NCI-H187 treated with DMSO at 0.1 percent for 48 hours (cell line): ENCODE results near the gene CHD5.
A peak's percentile ranks its signal among the peaks of the same experiment; 100 is the strongest.

Experiments used
- DNase-seq: peaks from one replicate; lab custom pipeline; 2025; lab: John Stamatoyannopoulos, UW

CHD5 gene

DNA sequence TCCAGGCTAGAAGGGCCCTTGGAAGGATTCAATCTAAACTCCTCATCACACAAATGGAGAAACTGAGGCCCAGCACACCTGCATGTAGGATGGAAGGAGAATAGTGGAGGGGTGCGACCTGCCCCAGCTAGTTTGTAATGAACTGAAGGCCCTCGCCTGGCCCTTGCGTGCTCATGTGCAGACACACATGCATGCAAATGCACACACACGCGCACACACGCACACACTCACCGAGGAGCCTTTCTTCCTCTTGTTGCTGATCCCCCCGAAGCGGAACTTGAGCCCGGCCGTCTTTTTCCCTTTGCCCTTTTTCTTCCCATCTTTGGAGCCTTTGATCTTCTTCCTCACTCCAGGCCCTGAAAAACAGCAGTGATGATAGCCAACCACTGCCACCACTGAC lies 27.9 kb downstream of the CHD5 start:
- DNase-seq, result no peak

DNA sequence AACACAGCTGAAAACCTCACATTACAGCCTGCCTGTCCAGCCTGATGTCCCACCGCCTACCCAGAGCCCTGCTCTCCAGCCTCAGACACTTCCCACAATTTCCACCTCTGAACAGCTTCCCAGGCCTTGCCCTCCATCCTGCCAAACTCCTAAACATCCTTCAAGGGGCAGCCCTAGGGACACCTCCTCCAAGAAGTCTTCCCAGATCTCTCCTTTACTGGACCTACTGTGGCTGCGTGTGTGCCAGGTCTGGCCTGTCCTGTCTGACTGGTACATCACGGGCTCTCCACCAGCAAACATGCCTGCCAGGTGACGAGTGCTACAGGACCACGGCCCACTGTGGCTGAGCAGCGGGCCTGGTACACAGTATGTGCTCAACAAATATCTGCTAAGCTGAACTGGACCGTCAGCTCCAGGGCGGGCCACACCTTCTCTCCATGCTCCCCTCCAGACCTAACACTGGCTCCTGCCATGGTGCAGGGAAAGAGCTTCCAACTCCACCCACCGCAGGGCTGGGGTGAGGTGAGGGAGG lies 28.8 kb downstream of the CHD5 start:
- DNase-seq, result no peak

DNA sequence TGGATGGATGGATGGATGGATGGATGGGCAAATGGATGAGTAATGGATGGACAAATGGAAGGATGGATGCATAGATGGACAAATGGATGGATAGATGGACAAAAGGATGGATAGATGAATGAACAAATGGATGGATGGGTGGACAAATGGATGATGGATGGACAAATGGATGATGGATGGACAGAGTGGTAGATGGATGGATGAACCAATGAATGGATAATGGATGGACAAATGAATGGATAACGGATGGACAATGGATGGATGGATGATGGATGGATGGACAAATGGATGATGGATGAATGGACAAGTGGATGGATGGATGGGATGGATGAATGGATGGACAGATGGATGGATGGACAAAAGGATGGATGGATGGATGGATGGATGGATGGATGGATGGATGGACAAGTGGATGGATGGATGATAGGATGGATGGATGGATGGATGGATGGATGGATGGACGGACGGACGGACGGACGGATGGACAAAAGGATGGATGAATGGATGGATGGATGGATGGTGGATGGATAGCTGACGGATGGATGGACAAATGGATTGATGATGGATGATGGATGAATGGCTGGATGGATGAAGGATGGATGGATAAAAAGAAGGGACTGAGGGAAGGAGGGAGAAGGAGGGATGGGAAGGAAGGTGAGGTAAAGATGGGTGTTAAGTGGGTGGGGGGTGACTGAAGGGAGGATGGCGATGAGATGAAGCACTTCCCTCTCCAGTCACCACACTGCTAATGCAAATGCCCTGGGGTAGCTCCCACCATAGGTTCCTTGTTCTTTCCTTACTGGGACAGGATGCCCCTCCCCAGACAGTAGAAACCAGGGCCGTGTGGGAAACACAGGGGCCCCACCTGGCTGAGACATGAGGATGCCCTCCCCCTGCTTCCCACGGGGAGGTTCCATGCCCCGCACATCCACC lies 29.8 kb downstream of the CHD5 start:
- DNase-seq, result no peak

DNA sequence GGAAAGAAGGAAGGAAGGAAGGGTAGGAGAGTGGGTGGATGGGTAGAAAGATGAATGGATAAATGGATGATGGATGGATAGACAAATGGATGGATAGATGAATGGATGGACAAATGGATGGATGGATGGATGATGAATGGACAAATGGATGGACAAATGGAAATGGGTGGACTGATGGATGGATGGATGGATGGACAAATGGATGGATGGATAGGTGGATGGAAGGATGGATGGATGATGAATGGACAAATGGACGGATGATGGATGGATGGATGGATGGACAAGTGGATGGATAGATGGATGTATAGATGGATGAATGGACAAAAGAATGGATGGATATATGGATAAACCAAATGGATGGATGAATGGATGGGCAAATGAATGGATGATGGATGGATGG lies 30.5 kb downstream of the CHD5 start:
- DNase-seq, result no peak

DNA sequence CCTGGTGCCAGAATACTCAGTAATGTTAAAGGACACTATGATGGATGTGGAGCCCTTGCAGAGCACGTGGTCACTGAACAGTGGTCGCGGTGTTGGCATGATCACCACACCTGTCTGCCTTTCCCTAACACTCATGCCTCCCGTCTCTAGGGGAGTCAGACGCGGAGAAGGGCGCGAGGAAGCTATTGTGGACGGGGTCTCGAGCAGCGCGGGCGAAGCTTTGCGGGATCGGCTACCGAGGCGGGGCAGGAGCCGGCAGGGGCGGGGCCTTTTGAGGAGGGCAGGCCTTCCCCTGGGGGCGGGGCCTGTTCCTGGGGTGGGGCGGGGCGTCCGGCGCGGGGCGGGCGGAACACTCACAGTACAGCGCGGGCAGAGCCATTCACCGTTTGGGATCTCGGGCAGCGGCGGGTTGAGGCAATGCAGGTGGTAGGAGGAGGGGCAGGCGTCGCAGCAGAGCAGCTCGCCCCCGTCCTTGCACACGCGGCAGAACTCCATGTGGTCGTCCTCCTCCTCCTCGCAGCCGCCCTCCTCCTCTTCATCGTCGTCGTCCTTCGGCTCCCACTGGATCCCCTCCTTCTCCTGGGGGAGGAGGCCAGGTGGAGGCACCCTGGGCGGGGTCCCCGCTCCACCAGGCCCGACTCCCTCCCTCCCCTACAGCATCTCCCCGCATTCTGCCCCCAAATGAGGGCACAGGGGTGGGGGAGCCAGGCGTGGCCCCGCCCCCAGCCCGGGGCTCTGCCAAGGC lies 31.5 kb downstream of the CHD5 start:
- peak; percentile 41 for DNase-seq

DNA sequence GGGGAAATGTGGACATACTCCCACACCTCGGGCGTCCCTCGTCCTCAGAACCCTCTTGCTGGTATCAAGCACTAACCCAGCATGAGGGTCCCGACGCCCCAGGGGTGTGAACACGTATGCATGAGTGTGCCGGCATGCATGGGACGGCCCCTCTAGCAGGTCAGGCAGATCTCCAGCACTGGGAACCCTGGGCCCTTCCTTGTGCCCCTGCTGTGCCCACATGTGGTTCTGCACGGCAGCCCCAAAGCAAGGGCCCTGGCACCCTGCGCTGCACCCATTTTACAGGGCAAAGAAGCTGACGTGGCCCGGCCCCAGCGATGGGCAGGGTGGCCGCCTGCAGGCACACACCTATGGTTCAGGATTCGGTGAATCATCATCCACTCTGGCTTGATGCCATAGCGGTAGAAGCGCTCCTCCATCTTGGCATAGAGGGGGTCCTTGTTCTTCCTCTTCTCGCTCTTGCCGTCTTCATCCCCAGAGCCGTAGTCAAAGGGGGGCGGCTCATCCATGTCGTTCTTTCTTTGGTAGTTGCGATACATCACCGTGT lies 34.2 kb downstream of the CHD5 start:
- no peak for DNase-seq

DNA sequence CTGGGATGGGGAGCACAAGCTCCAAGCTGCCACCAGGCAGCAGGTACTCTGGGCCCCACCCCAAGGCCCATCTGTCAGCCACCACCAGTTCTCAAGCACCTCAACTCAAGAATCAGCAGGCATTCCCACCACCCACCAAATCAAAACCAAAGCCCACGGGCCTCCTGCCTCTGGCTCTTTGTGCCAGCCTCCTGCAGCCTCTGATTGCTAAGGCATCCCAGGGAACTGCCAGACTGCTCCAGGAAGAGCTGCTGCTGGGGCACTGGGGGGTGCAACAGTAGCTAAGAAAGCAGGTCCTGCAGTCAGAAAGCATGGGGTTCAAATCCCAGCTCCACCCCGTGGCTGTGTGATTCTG lies 34.7 kb downstream of the CHD5 start:
- DNase-seq, result no peak

DNA sequence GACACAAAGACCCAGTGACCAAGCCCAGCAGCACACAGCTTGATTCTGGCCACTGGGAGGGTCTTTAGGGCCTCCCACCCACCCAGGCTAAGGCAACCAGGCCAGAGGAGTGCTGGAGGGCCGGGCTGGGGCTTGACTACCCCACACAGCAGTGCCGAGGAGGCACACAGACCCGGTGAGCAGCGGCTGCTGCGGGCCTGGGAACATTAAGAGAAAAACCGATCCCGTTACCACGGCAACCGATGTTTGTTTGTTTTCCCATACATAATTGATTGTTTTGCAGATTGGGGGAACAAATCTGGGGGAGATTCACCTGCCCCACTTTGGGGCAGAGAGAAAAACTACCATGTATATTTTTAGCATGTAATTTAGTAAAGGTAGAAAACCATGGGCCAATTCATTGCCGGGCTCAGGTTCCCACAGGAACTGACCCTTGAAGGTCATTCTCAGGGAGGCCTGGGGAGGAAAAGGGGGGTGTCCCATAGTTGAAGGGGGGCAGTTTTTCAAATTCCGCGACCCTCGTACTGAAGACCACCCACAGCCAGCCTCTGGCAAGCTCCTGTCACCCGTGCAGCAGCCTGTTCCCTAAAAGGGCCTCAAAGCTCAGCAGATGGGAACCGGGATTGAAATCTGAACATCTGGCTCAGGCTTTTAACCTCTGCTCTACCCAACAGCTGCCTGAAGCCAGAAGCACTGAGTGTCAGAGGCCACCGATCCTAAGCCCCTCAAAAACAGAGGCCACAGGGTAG lies 35.3 kb downstream of the CHD5 start:
- DNase-seq, result no peak

DNA sequence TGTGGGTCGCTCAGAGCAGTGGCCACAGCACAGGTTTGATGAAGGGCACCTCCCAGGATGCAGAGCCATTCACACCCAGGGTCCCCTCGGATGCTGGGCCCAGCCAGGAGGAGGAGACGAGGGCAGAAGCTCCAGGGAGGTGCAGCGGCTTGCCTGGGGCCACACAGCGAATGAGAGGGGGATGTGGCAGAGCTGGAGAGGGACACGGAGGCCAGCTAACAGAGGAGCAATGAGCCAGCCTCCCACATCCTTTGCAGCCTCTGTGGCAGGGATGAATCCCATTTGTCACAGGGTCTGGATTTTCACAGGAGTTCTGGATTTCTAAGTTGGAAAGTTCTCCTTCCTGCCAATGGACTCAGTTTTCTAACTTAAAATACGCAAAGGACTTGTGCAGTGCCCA lies 35.9 kb downstream of the CHD5 start:
- no peak for DNase-seq

DNA sequence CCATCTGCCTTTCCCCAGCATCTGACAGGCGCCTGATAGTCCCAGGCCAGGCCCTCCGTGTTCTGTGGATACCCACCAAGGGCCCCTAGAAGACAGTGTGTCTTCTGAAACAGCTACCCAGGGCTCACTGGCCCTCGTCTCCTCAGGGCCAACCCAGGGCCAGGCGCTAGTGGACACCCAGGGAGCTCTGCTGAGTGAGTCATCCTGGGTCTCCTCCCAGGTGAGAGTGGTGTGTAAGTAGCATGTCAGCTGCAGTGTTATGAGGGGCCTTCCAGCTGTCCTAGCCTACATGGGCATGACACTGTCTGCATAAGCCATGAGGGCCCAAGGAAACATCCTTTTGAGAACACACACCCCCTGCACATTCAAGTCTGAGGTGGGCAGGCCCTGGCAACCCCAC lies 36.7 kb downstream of the CHD5 start:
- no peak for DNase-seq

DNA sequence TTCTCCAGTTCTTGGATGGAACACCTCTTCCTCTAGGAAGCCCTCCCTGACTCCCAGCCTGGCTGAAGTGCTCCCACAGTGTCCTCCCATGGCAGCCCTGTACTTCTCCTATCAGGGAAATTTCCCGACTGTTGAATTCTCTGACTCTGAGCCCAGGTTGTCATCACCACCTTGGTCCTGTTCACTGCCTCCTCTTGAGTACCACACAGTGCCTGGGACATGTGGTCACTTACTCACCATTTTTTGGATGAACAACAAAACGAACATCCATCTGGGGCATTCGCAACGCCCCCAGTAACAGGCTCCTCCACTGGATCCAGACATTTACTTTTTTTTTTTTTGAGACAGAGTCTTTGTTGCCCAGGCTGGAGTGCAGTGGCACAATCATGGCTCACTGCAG lies 37.4 kb downstream of the CHD5 start:
- DNase-seq, result no peak

DNA sequence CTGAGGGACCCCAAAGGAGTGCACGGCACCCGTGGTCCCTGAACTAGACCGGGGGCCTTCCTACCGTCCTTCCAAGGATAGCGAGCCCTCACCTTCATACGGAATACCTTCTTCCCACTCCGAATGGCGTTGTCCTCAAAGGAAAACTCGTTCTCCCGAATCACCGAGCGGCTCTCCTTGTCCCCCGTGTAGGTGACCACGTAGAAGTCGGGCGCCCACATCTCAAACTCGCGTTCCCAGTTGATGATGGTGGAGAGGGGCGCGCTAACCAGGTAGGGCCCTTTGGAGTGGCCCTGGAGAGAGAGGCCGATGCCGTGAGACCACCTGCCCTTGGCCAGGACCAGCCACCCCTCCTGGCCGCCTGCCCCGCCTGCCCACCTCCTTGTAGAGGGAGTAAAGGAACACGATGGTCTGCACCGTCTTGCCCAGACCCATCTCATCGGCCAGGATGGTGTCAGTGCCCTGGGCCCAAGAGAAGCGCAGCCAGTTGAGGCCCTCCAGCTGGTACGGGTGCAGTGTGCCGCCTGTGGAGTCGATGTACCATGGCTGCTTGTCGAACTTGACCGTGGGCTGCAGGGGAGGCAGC lies 38.0 kb downstream of the CHD5 start:
- DNase-seq, result no peak

DNA sequence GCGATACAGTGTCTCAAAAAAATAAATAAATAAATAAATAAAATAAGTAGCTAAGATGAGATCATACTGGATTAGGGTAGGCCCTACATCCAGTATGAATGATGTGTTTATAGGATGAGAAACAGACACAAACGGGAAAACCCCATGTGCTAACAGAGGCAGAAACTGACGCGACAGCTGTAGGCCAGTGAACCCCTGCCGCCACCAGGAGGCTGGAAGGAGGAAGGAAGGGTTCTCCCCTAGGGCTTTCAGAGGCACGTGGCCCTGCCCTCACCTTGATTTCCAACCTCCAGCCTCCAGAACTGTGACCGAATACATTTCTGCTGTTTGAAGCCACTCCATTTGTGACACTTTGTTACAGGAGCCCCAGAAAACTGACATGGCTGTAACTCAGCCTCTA lies 38.5 kb downstream of the CHD5 start:
- no peak for DNase-seq

DNA sequence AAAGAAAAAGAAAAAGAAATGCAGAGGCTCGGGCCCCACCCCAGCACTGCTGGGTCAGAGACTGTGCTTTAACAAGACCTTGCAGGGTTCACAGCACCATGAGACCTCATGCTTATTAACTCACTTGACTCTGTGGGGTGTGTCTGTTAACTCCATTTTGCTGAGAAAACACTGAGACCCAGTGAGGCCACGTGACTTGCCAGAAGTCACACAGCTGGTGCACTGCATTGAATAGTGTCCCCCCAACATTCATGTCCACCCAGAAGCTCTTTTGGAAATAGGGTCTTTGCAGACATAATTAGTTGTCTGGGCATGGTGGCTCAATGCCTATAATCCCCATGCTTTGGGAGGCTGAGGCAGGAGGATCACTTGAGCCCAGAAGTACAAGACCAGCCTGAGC lies 39.7 kb downstream of the CHD5 start:
- no peak for DNase-seq

DNA sequence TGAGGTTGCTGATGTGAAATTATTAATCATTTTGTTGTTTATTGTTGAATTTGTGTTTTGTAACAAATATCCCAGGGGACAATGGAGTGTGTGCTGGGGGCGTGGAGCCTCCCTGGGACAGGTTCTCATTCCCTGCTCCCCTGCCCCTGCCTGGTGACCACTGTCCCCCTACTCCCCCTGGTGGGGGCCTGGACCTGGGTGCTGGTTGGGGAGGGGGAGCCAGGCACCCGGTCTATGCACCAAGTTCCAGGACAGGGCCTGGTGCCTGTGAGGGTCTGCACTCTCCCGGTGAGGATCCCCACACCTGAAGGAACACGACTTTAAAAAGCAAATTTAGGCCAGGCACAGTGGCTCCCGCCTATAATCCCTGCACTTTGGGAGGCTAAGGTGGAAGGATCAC lies 42.4 kb downstream of the CHD5 start:
- no peak for DNase-seq

DNA sequence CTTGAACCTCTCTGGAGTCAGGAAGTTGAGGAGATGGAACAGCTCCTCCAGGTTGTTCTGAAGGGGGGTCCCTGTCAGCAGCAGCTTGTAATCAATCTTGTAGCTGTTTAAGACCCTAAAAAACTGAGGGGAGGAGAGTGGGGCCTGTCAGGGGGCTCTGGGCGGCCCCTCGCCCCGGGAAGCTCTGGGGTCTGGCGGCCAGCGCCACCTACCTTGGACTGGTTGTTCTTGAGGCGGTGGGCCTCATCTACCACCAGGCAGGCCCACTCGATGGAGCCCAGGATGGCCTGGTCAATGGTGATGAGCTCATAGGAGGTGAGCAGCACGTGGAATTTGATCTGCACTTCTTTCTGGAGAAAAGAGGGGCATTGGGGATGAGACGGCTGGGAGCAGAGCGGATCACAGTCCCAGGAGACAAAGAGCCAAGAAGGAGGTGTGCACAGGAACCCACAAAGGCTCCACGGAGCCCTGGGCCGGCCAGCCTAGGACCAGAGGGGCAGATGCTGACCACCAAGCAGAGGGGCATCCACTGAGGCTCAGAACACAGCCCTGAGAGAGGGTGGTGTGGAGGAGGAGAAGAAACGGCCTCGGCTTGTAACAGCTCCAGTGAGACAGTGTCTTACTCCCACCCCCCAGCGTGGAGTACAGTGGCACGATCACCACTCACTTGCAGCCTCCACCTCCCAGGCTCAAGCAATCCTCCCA lies 43.5 kb downstream of the CHD5 start:
- DNase-seq, result no peak

DNA sequence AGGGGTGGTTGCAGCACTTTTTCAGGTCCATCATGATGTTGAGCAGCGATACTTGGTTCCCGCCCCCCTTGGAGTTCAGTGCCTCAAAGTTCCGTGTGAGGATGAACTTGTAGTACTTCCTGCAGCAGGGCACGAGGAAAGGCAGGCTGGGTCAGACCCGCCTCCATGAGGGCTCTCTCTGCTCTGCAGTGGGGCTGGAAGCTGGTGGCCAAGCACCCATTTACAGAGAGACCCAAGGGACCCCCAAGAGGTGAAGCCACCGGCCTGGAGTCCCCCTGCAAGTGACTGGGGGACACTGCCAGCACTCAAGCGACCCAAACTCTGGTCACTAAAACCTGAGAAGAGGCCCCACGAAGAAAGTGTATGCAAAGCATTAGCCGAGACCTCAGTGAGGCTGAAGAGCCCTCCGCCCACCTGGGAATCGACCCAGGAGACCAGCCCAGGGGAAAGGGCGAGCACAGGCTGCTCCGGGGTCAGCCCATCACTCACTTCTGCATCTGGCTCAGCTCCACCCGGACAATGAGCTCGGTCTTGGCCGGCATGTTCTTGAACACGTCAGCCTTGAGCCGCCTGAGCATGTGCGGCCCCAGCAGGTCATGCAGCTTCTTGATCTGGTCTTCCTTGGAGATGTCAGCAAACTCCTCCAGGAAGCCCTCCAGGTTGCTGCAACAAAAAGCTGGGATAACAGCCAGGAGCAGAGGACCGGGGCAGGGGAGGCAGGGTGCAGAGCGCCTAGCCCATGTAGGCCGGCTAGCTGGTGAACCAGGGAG lies 45.2 kb downstream of the CHD5 start:
- no peak for DNase-seq

DNA sequence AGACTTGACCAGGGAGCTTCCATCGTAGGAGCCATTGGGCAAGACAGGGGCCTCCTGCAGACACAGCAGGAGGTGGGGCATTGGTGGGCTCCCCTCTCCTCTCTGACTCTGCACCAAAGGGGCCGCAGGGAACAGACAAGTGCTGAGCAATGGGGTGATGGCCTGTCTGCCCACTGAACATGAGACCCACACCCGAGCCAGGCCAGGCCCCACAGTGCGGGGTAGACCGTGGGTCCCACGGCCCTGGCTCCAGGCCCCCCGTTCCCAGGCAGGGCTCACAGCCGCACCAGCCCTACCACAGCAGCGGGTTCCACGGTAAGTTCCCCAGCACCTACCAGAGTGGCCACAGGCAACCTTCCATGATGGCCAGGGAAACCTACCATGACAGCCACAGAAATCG lies 45.9 kb downstream of the CHD5 start:
- no peak for DNase-seq

DNA sequence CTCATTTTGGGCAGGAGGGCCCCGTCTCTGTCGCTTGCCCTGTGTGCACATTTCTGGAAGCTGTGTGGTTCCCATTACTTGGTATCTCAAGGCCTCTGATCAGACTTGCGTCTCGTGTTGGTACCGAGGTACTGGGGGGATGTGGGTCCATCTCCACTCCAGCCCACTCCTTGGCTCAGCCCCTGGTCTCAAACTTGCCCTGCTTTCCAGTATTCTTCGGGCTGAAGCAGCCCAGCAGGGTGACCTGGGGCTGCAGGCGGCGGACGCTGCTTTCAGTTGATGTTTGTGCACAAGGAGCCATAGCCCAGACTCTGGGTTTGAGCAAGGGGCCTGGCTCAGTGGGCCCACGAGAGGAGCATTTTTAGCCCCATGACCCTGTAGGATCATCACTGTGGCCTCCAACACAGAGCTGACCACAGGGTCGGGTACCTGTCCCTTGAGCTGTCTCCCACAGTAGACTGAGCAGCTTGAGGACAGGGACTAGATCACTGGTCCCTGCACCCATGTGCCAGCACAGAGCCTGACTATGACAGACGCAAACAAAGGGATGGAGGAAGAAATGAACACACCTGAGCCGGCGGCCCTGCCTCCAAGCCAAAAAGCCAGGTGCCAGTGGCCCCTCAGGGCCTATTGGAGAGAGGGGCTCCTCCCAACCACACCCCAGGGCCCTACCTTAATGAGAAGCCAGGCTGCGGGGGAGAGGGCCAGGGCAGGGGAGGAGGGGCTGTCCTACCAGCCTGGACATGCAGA lies 46.8 kb downstream of the CHD5 start:
- no peak for DNase-seq

DNA sequence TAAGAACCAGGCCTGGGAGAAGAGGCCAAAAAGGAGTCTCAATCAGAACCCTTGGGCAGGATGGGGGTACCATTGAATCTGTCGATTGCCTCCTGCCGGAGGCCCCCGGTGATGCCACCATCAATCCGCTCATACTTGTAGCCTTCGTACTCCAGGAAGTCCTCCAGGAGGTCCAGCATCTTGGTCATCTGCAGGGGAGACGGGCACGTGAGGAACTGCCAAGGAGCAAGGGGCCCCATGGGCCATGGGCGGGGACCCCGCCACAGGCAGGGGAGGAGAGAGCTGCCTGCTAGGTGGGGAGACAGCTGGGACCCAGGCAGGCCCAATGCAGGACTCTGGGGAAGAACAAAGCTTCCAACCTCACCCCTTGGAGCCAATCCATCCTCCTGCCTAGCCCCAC lies 48.6 kb downstream of the CHD5 start:
- no peak for DNase-seq
